ENCODE measurements around the gene SPATA31C1.

DNA sequence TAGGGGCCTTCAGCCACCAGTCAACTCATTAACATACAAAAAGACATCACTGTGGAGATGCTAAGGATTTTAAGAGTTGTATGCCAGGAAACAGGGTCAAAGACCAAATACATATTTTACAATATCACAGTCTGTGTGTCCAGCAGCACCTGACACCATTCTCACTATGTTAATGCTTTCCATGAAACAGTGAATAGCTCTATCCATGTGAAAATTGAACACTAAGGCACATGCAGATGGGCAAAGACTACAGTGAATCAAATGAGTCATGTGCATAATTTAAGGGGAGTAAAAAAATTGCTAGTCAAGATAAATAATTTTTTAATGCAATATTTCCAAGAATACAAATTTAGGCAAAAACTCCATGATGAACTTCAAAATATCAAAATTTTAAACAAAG lies 42.7 kb upstream of the SPATA31C1 start:
- TF ChIP-seq MAZ (IDR thresholded peaks at IDR 0.05; ENCODE audit: borderline replicate concordance, low read depth, low read length) (no peak), POLR2A (IDR thresholded peaks at IDR 0.05; ENCODE audit: low read length) (no peak), RAD21 (conservative IDR thresholded peaks at IDR 0.05 in 1 of 2, IDR thresholded peaks at IDR 0.05 in 1 of 2) (no peak), MYC (IDR thresholded peaks at IDR 0.05; ENCODE audit: borderline replicate concordance, low read length) (no peak), RNF2 (IDR thresholded peaks at IDR 0.05; ENCODE audit: borderline replicate concordance, low read depth) (no peak)
- TF ChIP-seq, protein P1, sequence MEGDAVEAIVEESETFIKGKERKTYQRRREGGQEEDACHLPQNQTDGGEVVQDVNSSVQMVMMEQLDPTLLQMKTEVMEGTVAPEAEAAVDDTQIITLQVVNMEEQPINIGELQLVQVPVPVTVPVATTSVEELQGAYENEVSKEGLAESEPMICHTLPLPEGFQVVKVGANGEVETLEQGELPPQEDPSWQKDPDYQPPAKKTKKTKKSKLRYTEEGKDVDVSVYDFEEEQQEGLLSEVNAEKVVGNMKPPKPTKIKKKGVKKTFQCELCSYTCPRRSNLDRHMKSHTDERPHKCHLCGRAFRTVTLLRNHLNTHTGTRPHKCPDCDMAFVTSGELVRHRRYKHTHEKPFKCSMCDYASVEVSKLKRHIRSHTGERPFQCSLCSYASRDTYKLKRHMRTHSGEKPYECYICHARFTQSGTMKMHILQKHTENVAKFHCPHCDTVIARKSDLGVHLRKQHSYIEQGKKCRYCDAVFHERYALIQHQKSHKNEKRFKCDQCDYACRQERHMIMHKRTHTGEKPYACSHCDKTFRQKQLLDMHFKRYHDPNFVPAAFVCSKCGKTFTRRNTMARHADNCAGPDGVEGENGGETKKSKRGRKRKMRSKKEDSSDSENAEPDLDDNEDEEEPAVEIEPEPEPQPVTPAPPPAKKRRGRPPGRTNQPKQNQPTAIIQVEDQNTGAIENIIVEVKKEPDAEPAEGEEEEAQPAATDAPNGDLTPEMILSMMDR (IDR thresholded peaks at IDR 0.05) = no peak

All from A549 (cell line).